GM12878 (cell line): ENCODE measurements around the gene KIR3DL3. TPM values are rescaled to one million over a fixed set of nuclear protein-coding genes. Genes with fewer than 3 reads are reported as not detected.
A peak's percentile ranks its signal among the peaks of the same experiment; 100 is the strongest.
"Not testable (repeated sequence)": the region's sequence is repeated elsewhere in the genome, so short reads cannot be mapped to it uniquely, and the experiment has no call there.

Experiments used
- ATAC-seq: fragments of 200-7000 bp; cut with Tn5 transposase; 3 replicates; pipeline ENCODE4 v1.9.1; 2020; ENCODE audit warnings: mild to moderate bottlenecking, moderate library complexity
- BruUV-seq: library from RNA; stranded (reverse); fragments of 400-500 nt; replicated peaks from 2 replicates; lab custom pipeline; 2021; lab: Mats Ljungman, UMichigan
- CTCF ChIA-PET: fragments of 300-600 bp; sonication (Branson Sonifier 250); formaldehyde crosslinking; extraction: SDS; loops from one replicate; lab custom pipeline; 2021; ENCODE audit warnings: inconsistent platforms; lab: Yijun Ruan, JAX
- POLR2A ChIA-PET: fragments of 350-600 bp; formaldehyde crosslinking; extraction: SDS; loops from one replicate; lab custom pipeline; 2021; ENCODE audit warnings: inconsistent platforms; lab: Charles Lee
- RAD21 ChIA-PET: fragments of 300-600 bp; sonication (Branson Sonifier 250); formaldehyde crosslinking; loops from one replicate; lab custom pipeline; 2023; ENCODE audit warnings: antibody characterized with exemption; ENCODE audit not compliant: unreplicated experiment; lab: Charles Lee
- SMC1A ChIA-PET: fragments of 300-600 bp; sonication (Branson Sonifier 250); formaldehyde crosslinking; loops from one replicate; lab custom pipeline; 2023; ENCODE audit not compliant: unreplicated experiment, uncharacterized antibody; lab: Charles Lee
- DNase-seq: peaks from one replicate; pipeline ENCODE4 v3.0.0-alpha.2; 2011; ENCODE audit warnings: low read depth, low spot score
- FAIRE-seq: peaks from 3 replicates; lab custom pipeline; 2011; peaks lifted over from hg19 to GRCh38; lab: Jason Lieb, UNC
- H2AFZ ChIP-seq: 2 replicates; pipeline ENCODE4 v1.6.0; 2011; ENCODE audit warnings: low read depth, low read length, control low read depth; ENCODE audit not compliant: control insufficient read depth
- H3K27ac ChIP-seq: 2 replicates; pipeline ENCODE4 v1.5.1; 2011; ENCODE audit warnings: control low read depth; ENCODE audit not compliant: control insufficient read depth, insufficient read depth
- H3K27me3 ChIP-seq, 2 experiments: replicated peaks in 1 of 2; 2 replicates each; pipeline versions ENCODE4 v1.6.0 to v1.6.1; 2011; ENCODE audit warnings: low read length in 1 of 2; ENCODE audit not compliant: control insufficient read depth in 2 of 2, insufficient read depth in 2 of 2
- H3K36me3 ChIP-seq, 2 experiments: 2 replicates each; pipeline ENCODE4 v1.5.1; 2011; ENCODE audit warnings: low read length in 1 of 2; ENCODE audit not compliant: control insufficient read depth in 2 of 2, insufficient read depth in 2 of 2
- H3K4me1 ChIP-seq: 2 replicates; pipeline ENCODE4 v1.6.1; 2011; ENCODE audit warnings: mild to moderate bottlenecking, low read length, moderate library complexity, mixed read lengths; ENCODE audit not compliant: control insufficient read depth, insufficient read depth
- H3K4me2 ChIP-seq: 2 replicates; pipeline ENCODE4 v1.6.0; 2011; ENCODE audit warnings: control low read depth; ENCODE audit not compliant: control insufficient read depth, insufficient read depth
- H3K4me3 ChIP-seq: fragments of 200-600 bp; sonication (generic); 2 replicates; pipeline ENCODE4 v1.5.1; 2016
- H3K79me2 ChIP-seq: 2 replicates; pipeline ENCODE4 v1.6.0; 2011; ENCODE audit warnings: low read length; ENCODE audit not compliant: control insufficient read depth, insufficient read depth
- H3K9ac ChIP-seq: 2 replicates; pipeline ENCODE4 v1.8.0; 2011; ENCODE audit warnings: low read length, control low read depth, mixed read lengths; ENCODE audit not compliant: control insufficient read depth, insufficient read depth
- H3K9me3 ChIP-seq: replicated peaks from 3 replicates; pipeline ENCODE4 v1.5.1; 2011; ENCODE audit warnings: mild to moderate bottlenecking, low read length; ENCODE audit not compliant: control insufficient read depth, insufficient read depth
- H4K20me1 ChIP-seq: 2 replicates; pipeline ENCODE4 v1.6.0; 2011; ENCODE audit not compliant: control insufficient read depth, insufficient read depth
- KLF5 ChIP-seq: fragments of 450-650 bp; IDR thresholded peaks from 2 replicates; pipeline ENCODE4 v1.6.1; 2014; ENCODE audit warnings: mild to moderate bottlenecking; ENCODE audit not compliant: partially characterized antibody
- POU2F2 ChIP-seq: IDR thresholded peaks from 3 replicates; pipeline ENCODE4 v1.6.1; 2011; ENCODE audit warnings: low read depth, mild to moderate bottlenecking, low read length, borderline replicate concordance
- WGBS: methylation state at CpG from one replicate; pipeline ENCODE4 v1.1.6; 2016; ENCODE audit warnings: low lambda C conversion rate; ENCODE audit not compliant: insufficient replicate concordance, insufficient coverage; ENCODE audit errors: missing lambda C conversion rate; 5-methylcytosine and 5-hydroxymethylcytosine counted together
- in situ Hi-C: fragments of 300-500 bp; cut with MboI; formaldehyde crosslinking; loops from 9 replicates; pipeline ENCODE4 v1.14.3; 2018; ENCODE audit warnings: mixed read lengths
- intact Hi-C: fragments of 100-400 bp; cut with micrococcal nuclease; formaldehyde crosslinking; loops from one replicate; pipeline ENCODE4 v1.14.2; 2022; ENCODE audit not compliant: unreplicated experiment
- polyA plus RNA-seq, 11 experiments: library from polyadenylated mRNA; depleted of rRNA in 4 of 11; unstranded in 6 of 11; stranded (reverse) in 5 of 11; fragments of >200 nt; fragmentation: Nextera tagmentation in 4 of 11; fragmentation: Illumina TruSeq in 1 of 11; extraction: Ambion mirVana in 4 of 11; extraction: Trizol in 1 of 11; gene quantifications; 1 replicate in 1 of 11; 2 replicates in 10 of 11; pipeline versions ENCODE4 v1.2.1 to v1.2.3, GENCODE V29; 2011 to 2016; ENCODE audit warnings: inconsistent platforms in 2 of 11, missing spikeins in 2 of 11, low read depth in 1 of 11
- total RNA-seq, 4 experiments: library from RNA; depleted of rRNA in 3 of 4; stranded (reverse); fragments of >200 nt in 3 of 4; fragmentation: Illumina TruSeq in 1 of 4; extraction: Trizol in 1 of 4; gene quantifications; 2 replicates each; pipeline versions ENCODE4 v1.2.1 to v1.2.3, GENCODE V29; 2013 to 2021

Gene KIR3DL3
- total and polyA plus RNA-seq, 10 of the 15 experiments (the other 5 are each of a cell fraction or from before 2014, with no cell fraction given) = not detected

DNA sequence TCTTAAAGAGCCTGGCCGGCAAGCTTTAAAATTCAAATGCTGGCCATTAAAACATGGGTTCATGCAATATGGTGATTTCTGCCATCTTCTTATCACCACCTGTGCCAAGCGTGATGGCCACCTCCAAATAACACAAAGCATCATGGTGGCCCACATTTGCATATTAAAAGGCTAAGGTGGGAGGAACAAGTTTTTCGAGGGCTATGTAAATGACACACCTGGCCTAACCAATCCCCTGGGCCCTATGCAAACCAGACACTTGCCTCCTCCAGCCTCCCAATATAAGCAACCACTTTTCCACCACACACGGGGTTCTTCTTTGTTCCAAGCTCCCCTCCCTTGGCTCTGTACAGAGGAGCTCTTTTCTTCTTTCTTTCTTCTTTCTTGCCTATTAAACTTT lies 47.0 kb upstream of the KIR3DL3 start:
- Histone ChIP-seq H3K4me3 (no peak overlapping the region), H3K36me3 (no peaks in the 10 kb centered on the region), H3K79me2 (no peaks in the 10 kb centered on the region), H3K27ac (no peak overlapping the region), H3K9ac (no peak overlapping the region), H3K9me3 (no peaks in the 10 kb centered on the region), H3K4me1 (no peaks in the 10 kb centered on the region), H2AFZ (no peak overlapping the region), H4K20me1 (no peaks in the 10 kb centered on the region), H3K27me3 (no peaks in the 10 kb centered on the region), H3K4me2 (no peak overlapping the region)
- POLR2A ChIA-PET = no interaction called here
- ATAC-seq (no peak), DNase-seq (no peak), FAIRE-seq (no peak)
- RAD21 ChIA-PET = interaction anchor here (0.9 to 9.8 kb wide), 4 partner anchors 24 to 198 kb away, joined by 3 to 189 read pairs (median 4); no protein-coding TSS in a partner anchor
- 11% methylated on average over 4 of the region's 4 CpGs for WGBS
- in situ Hi-C loops (loop anchor here (5.0 kb wide), 1 partner anchor 200 kb away; no protein-coding TSS in a partner anchor), intact Hi-C loops (no loop called here)
- CTCF ChIA-PET = interaction anchor here (0.6 to 20.9 kb wide), 5 partner anchors 8 to 198 kb away, joined by 3 to 842 read pairs (median 3); partner anchors contain the start of gene LILRB4
- BruUV-seq = no TSS peak
- no peak for TF ChIP-seq KLF5
- 0 out of 3 replicates have a peak, but pooled peaks have one; percentile 21 for TF ChIP-seq POU2F2
- SMC1A ChIA-PET = interaction anchor here (1.0 to 9.6 kb wide), 5 partner anchors 8 to 252 kb away, joined by 3 to 118 read pairs (median 4); no protein-coding TSS in a partner anchor

GRCh38 chr19:54681596-54681995 lies 42.6 kb upstream of the KIR3DL3 start:
- FAIRE-seq, RAD21 ChIA-PET, BruUV-seq, DNase-seq, intact Hi-C loops, H4K20me1 ChIP-seq, H3K9ac ChIP-seq, H3K36me3 ChIP-seq, H3K4me3 ChIP-seq, ATAC-seq, H3K4me1 ChIP-seq, H3K9me3 ChIP-seq, H2AFZ ChIP-seq, POLR2A ChIA-PET, in situ Hi-C loops, H3K27me3 ChIP-seq, H3K4me2 ChIP-seq, H3K79me2 ChIP-seq, H3K27ac ChIP-seq: not testable (repeated sequence)
- CTCF ChIA-PET = interaction anchor here (1.4 to 20.9 kb wide), 4 partner anchors 8 to 202 kb away, joined by 3 to 842 read pairs (median 27); partner anchors contain the start of gene LILRB4
- WGBS = 49% methylated on average over 12 of the region's 12 CpGs
- SMC1A ChIA-PET = interaction anchor here (1.2 to 7.6 kb wide), 4 partner anchors 11 to 202 kb away, joined by 3 to 64 read pairs (median 4); no protein-coding TSS in a partner anchor
